AG10803 (cell line): ENCODE data around the gene IFITM1.

Experiments used
- DNase-seq: peaks from one replicate; pipeline ENCODE4 v3.0.0; 2010; ENCODE audit warnings: low read depth
- H3K4me3 ChIP-seq: 2 replicates; pipeline ENCODE4 v1.5.1; 2011; ENCODE audit warnings: mild to moderate bottlenecking, low read length, control low read depth
- TF ChIP-seq, protein P1 (sequence below): conservative IDR thresholded peaks from 2 replicates; pipeline ENCODE4 v1.5.1; 2011; ENCODE audit warnings: mild to moderate bottlenecking, low read length, control low read depth, inconsistent platforms

IFITM1 gene

DNA sequence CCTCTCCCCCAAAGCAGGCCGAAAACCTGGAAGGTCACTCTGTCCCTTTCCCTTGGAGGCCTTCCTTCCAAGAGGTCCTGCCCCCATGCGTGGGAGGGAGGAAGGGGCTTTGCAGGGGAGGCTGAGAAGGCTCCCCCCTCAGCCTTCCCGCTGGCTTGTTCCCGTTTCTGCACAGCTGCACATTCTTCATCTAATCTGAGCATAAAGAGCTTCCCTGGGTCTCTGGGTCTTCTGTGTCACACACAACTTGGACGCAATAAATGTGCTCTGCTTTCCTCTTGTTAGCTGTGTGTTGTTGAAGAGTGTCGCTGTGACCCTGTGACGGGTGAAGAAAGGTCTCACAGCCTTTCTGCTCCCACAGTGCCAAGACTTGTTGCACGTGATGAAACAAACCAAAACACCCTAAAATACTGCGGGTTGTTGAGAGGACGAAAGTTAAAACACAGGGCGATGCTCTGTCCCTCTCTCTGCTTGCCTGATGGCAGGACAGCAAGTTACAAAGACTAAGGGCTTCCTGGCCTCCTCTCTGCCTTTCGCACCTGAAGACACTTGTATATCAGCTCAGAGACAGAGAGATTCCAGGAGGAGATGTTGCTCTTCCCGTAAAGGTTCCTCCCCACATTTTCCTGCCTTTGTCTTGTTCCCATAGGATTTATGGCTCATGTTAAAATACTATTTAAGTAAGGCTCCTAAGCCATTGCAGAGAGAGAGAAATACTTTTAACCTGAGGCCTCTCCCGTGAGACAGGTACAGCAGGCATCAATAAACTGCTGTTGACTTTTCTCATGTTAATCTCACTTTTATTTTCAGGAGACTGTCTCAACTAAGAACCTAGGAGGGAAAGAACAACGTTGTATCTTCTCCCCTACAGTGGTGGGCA is 22.2 kb downstream of the IFITM1 start:
- no peak for DNase-seq
- TF ChIP-seq, protein P1, sequence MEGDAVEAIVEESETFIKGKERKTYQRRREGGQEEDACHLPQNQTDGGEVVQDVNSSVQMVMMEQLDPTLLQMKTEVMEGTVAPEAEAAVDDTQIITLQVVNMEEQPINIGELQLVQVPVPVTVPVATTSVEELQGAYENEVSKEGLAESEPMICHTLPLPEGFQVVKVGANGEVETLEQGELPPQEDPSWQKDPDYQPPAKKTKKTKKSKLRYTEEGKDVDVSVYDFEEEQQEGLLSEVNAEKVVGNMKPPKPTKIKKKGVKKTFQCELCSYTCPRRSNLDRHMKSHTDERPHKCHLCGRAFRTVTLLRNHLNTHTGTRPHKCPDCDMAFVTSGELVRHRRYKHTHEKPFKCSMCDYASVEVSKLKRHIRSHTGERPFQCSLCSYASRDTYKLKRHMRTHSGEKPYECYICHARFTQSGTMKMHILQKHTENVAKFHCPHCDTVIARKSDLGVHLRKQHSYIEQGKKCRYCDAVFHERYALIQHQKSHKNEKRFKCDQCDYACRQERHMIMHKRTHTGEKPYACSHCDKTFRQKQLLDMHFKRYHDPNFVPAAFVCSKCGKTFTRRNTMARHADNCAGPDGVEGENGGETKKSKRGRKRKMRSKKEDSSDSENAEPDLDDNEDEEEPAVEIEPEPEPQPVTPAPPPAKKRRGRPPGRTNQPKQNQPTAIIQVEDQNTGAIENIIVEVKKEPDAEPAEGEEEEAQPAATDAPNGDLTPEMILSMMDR: no peak
- H3K4me3 ChIP-seq: no peak overlapping the region

DNA sequence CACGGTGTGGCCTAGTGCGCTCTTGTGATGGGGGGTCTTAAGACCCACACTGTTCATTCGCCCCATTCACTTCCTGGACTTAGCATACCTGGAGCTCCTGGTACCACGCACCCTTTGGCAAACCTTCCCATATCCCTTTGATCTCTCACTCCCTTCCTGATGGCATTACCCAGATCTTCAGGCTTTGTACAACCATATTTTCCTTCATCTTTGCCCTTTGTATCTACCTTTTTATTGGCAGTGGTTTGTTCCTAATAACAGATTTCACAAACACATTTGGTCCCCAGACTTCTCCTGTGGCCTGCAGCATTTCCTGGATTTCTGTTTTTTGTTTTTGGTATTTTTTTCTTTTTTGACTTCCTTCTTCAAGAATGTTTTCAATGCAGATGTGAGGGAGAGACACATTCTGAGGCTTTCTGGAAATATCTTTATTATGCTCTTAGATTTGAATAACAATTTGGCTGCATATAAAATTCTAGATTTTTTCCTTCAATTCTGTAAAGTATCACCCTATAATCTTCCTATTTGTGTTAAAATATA is 22.9 kb downstream of the IFITM1 start:
- DNase-seq: no peak
- H3K4me3 ChIP-seq: no peak overlapping the region
- TF ChIP-seq, protein P1: no peak

DNA sequence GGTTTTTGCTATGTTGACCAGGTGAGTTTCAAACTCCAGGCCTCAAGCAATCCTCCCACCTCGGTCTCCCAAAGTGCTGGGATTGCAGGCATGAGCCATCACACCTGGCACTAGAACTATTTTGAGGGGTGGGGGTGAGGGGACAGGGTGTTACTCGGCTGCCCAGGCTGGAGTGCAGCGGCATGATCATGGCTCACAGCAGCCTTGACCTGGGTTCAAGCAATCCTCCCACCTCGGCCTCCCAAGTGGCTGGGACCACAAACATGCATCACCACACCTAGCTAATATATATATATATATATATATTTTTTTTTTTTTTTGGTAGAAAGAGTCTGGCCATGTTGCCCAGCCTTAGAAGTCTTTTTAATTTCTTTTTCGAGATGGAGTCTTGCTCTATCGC is 23.9 kb downstream of the IFITM1 start:
- no peak for DNase-seq
- H3K4me3 ChIP-seq: no peak overlapping the region
- TF ChIP-seq, protein P1: no peak

DNA sequence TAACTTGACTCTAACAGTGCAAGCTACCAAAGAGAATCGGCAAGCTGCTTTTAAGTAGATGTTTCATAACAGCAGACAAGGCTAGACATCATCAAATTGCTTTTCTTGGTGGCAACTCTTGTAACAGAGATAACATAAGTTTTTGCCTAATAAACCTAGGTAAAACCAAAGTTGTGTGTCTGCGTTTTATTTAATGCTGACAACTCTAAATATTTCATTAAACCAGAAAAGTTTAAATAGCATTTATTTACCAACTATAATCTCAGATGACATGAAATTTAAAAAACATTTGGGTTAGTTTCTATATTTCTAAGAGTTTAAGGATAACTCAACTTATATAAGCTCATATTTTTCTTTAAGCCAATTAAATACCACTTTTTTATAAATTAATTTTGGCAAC is 26.1 kb downstream of the IFITM1 start:
- no peak for DNase-seq
- TF ChIP-seq, protein P1: no peak
- no peak overlapping the region for H3K4me3 ChIP-seq

DNA sequence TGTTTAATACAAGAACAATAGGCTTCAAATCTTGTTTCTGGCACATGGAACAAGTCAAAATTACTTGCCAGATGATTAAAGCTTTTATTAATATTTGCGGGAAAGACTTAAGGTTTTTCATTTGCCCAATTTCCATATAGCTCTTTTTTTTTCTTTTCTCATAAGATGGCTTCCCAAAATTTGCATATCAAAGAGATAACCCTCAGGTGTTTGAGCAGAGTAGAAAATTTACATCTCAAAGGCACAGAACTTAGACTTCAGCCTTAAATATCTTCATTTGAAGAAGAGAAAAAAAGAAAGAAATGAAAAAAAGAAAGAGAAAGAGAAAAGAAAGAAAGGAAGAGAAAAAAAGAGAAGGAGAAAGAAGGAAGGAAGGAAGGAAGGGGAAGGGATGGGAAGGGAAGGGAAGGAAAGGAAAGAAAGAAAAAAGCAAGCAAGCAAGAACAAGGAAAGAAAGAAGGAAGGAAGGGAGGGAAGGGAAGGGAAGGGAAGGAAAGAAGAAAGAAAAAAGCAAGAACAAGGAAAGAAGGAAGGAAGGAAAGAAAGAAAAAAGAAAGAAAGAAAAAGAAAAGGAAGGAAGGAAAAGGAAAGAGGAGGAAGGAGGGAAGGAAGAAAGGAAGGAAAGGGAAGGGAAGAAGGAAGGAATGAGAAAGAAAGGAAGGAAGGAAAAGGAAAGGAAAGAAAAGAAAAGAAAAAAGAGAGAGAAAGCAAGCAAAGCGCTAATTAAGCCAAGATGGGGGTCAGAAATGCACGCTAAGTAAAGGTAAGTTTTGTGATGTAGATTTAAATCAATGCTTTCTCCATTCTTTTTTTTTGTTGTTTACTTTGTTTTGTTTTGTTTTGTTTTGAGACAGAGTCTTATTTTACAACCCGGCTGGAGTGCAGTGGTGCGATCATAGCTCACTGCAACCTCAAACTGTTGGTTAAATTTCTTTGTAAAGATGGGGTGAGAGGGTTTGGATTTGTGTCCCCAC is 27.0 kb downstream of the IFITM1 start:
- no peak for DNase-seq
- no peak overlapping the region for H3K4me3 ChIP-seq
- TF ChIP-seq, protein P1: no peak

DNA sequence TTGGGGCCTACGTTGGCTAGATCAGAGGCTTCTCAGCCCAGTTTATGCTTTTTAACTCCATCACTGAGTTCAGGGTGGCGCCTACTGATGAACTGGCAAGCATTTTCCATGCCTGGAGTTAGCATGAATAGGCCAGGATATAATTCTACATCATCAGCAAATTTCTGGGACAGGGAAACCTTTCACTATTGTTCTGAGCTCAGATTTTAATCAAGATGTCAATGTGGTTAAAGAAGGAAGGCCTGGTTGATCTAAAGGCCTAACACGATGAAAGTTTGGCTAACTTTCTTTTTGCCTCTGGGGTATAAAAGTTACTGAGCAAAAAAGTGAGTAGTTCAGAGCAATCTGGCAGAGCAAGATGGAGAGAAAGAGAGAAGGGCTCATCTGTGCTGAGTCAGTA is 28.5 kb downstream of the IFITM1 start:
- TF ChIP-seq, protein P1: no peak
- H3K4me3 ChIP-seq: no peak overlapping the region
- no peak for DNase-seq
